Measurements from ENCODE around the gene ERICH4. TPM values are rescaled to one million over a fixed set of nuclear protein-coding genes. Genes with fewer than 3 reads are reported as not detected.
"Not testable (repeated sequence)": the region's sequence is repeated elsewhere in the genome, so short reads cannot be mapped to it uniquely, and the experiment has no call there.

The ERICH4 gene
- total RNA-seq, 2 donors from 2014 or later: not detected

GRCh38 chr19:41403181-41403970 is 39.6 kb upstream of the ERICH4 start:
- no peak overlapping the region for H3K4me3 ChIP-seq
- no peak overlapping the region for H3K27ac ChIP-seq
- no peak for TF ChIP-seq POLR2AphosphoS5 (IDR thresholded peaks at IDR 0.05)
- no peak for TF ChIP-seq CTCF (IDR thresholded peaks at IDR 0.05)
- no peak for TF ChIP-seq POLR2A (IDR thresholded peaks at IDR 0.05)
- H3K4me1 ChIP-seq (replicated peaks): no peaks in the 10 kb centered on the region
- no peaks in the 10 kb centered on the region for H3K9me3 ChIP-seq
- no peaks in the 10 kb centered on the region for H3K36me3 ChIP-seq
- no peaks in the 10 kb centered on the region for H3K27me3 ChIP-seq (replicated peaks; ENCODE audit: insufficient read depth)
- DNase-seq (ENCODE audit: low spot score): no peak
- intact Hi-C loops (cut with DNase I): no loop called here
- 59% methylated on average over 12 of the region's 12 CpGs for WGBS

GRCh38 chr19:41405776-41406175 is 37.2 kb upstream of the ERICH4 start:
- Histone ChIP-seq H3K36me3 (peaks cover 0 to 3% of the 10 kb centered on the region in 2 donors), H3K27me3 (replicated peaks; ENCODE audit: insufficient read depth) (no peaks in the 10 kb centered on the region), H3K9me3 (no peaks in the 10 kb centered on the region), H3K27ac (no peak overlapping the region), H3K4me1 (replicated peaks) (peaks cover 5% of the 10 kb centered on the region), H3K4me3 (no peak overlapping the region)
- intact Hi-C loops (cut with DNase I): no loop called here
- TF ChIP-seq POLR2A (IDR thresholded peaks at IDR 0.05): no peak
- no peak for TF ChIP-seq POLR2AphosphoS5 (IDR thresholded peaks at IDR 0.05)
- no peak for TF ChIP-seq CTCF (IDR thresholded peaks at IDR 0.05)
- DNase-seq (ENCODE audit: low spot score): no peak
- 73% methylated on average over 6 of the region's 6 CpGs for WGBS

GRCh38 chr19:41407271-41407670 is 35.7 kb upstream of the ERICH4 start:
- intact Hi-C loops (cut with DNase I): no loop called here
- peaks cover 10% of the 10 kb centered on the region for H3K4me1 ChIP-seq (replicated peaks)
- H3K36me3 ChIP-seq: peaks cover 0 to 6% of the 10 kb centered on the region in 2 donors
- H3K9me3 ChIP-seq: no peaks in the 10 kb centered on the region
- H3K27ac ChIP-seq: no peak overlapping the region
- 54% methylated on average over 4 of the region's 4 CpGs for WGBS
- H3K27me3 ChIP-seq (replicated peaks; ENCODE audit: insufficient read depth): no peaks in the 10 kb centered on the region
- DNase-seq (ENCODE audit: low spot score): no peak
- TF ChIP-seq POLR2AphosphoS5 (IDR thresholded peaks at IDR 0.05) (no peak), CTCF (IDR thresholded peaks at IDR 0.05) (no peak), POLR2A (IDR thresholded peaks at IDR 0.05) (no peak)
- H3K4me3 ChIP-seq: no peak overlapping the region

GRCh38 chr19:41408256-41408655 is 34.7 kb upstream of the ERICH4 start:
- peaks cover 0 to 6% of the 10 kb centered on the region in 2 donors for H3K36me3 ChIP-seq
- H3K27ac ChIP-seq: no peak overlapping the region
- 62% methylated on average over 4 of the region's 4 CpGs for WGBS
- DNase-seq (ENCODE audit: low spot score): no peak
- intact Hi-C loops (cut with DNase I): no loop called here
- H3K4me1 ChIP-seq (replicated peaks): peaks cover 10% of the 10 kb centered on the region
- no peak overlapping the region for H3K4me3 ChIP-seq
- no peaks in the 10 kb centered on the region for H3K27me3 ChIP-seq (replicated peaks; ENCODE audit: insufficient read depth)
- TF ChIP-seq POLR2AphosphoS5 (IDR thresholded peaks at IDR 0.05) (no peak), CTCF (IDR thresholded peaks at IDR 0.05) (no peak), POLR2A (IDR thresholded peaks at IDR 0.05) (no peak)
- no peaks in the 10 kb centered on the region for H3K9me3 ChIP-seq

GRCh38 chr19:41408846-41409245 is 34.1 kb upstream of the ERICH4 start:
- H3K27me3 ChIP-seq (replicated peaks; ENCODE audit: insufficient read depth): not testable (repeated sequence)
- H3K4me1 ChIP-seq (replicated peaks): peaks cover 10% of the 10 kb centered on the region
- WGBS: 97% methylated on average over 5 of the region's 5 CpGs

More at GRCh38 chr19:41408846-41409245, 34.1 kb upstream of the ERICH4 start:
- H3K36me3 ChIP-seq; H3K4me3 ChIP-seq; intact Hi-C loops (cut with DNase I); DNase-seq (ENCODE audit: low spot score); H3K9me3 ChIP-seq: not testable (repeated sequence)
- peak overlapping the region; percentile 50 to 55 for H3K27ac ChIP-seq
